ENCODE data around the gene PPFIBP1. TPM values are rescaled to one million over a fixed set of nuclear protein-coding genes. Genes with fewer than 3 reads are reported as not detected.

The PPFIBP1 gene
- 70.1 and 83.6 TPM in 2 replicates for total RNA-seq

DNA sequence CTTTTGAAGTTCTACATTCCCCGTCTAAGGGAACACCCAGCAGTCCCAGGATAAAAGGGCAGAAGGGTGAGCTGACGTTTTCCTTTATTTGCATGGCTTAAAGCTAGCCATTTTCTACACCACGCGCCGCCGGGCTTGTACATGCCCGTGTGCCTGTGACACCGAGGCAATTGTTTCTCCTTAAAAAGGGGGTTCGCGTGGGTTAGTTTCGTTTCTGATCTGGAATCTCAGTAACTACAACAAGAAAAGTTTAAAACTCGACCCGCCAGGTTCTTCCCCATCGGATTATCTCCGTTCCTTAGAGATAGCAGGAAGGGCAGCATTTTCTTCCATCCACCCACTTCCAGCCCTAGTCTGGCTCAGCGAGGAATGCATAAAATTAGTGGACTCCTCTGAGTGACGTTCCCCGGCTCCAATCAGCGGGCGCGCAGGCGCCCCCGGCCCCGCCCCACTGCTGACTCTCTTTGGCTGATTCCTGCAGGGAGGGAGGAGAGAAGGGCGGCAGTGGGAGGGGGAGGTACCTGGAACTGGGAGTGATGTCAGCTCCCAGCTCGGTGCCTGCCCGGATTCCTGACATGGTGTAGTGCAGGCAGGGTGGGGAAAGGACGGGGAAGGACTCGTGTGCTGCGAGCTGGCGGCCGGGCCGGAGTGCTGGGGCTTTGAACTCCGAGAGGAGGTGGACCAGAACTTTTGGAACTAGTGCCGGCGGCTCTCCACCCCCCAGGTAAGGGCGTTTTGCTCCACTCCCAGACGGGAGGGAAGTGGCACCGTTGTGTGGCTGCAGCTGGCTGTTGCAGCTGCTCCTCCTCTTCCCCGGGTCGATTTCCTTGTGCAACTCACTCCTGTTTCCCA, at the start of gene PPFIBP1:
Gene PPFIBP1 (plus strand): TSS at position 565 of the 852 bp plus-strand sequence. CDS start 109,191 bp downstream, outside the sequence.

DNA sequence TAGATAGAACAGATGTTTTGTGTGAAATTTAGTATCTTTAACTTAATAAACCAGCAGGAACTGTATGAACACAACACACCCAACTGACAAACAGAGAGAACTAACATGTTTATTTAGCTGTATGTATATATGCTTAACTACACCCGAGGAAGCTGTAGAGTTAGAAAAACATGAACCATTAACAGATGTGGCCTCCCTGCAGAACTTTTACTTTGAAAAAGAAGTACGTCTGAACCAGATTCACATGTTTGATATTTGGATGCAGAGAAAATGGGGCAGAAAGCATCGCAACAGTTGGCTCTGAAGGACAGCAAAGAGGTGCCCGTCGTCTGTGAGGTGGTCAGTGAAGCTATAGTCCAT, 172.3 kb downstream of the PPFIBP1 start, which contains the start of gene REP15:
Gene REP15 (plus strand): TSS at position 155 of the 360 bp plus-strand sequence. CDS start 116 bp downstream, at position 271.

DNA sequence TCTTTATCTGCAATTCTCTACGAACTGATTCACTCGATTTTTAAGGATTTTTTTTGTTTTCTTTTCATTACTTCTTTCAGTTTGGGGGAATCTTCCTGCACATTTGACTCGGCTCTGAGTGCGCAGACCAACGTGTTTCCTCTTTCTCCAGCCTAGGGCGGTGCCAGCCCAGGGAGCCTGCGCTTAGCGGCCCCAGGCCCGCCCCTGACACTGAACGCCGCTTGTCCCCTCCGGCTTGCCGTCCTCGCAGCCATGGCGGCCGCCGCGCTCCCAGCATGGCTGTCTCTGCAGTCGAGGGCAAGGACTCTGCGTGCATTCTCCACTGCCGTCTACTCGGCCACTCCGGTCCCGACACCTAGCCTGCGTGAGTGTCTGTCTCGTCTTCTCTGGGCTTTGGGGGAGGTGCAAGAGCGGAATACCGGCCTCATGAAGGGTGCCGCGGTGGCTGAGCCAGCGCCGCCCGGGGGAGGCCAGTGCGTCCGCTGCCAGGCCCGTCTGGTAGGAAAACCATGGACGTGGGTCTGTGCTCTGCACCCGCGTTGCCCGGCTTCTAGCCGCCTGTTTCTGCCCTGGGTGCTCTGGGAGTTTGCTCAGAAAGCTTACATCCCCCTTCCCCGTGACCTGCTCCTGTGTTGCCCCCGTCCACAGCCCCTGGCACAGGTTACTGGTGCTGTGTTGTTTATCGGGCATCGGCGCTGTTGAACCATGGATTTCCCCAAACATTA, 186.7 kb downstream of the PPFIBP1 start, which contains the start of gene MRPS35:
Gene MRPS35 (plus strand): TSS at position 241 of the 725 bp plus-strand sequence. CDS start 12 bp downstream, at position 253.

Other genes with a start within 250 kb of the PPFIBP1 start
- 7.3 and 10.3 TPM in 2 replicates for gene BMAL2, start 191.4 kb upstream of the PPFIBP1 start, total RNA-seq
- not detected in 2 replicates for gene SMCO2, start 77.5 kb upstream of the PPFIBP1 start, total RNA-seq
- gene REP15, start 172.2 kb downstream of the PPFIBP1 start, total RNA-seq = 1.5 and 2.6 TPM in 2 replicates
- gene MRPS35, start 186.6 kb downstream of the PPFIBP1 start, total RNA-seq = 31.5 and 33.3 TPM in 2 replicates